A549 (cell line): Measurements from ENCODE around the gene CCL8. TPM values are rescaled to one million over a fixed set of nuclear protein-coding genes. Genes with fewer than 3 reads are reported as not detected.

Experiments used
- ATAC-seq, 2 experiments: fragments of 200-7000 bp in 1 of 2; fragments of >200 bp in 1 of 2; cut with Nextera tagmentation in 1 of 2; cut with Tn5 transposase in 1 of 2; 3 replicates each; pipeline versions ENCODE4 v1.8.0 to v1.9.1; 2018 to 2020; ENCODE audit warnings: mild to moderate bottlenecking in 1 of 2, moderate library complexity in 1 of 2
- CTCF ChIA-PET: fragments of 300-600 bp; sonication (Branson Sonifier 250); formaldehyde crosslinking; extraction: SDS; loops from one replicate; lab custom pipeline; 2021; ENCODE audit warnings: antibody characterized with exemption, inconsistent platforms; lab: Yijun Ruan, JAX
- POLR2A ChIA-PET: fragments of 350-600 bp; formaldehyde crosslinking; extraction: SDS; loops from one replicate; lab custom pipeline; 2021; ENCODE audit warnings: antibody characterized with exemption, inconsistent platforms; lab: Yijun Ruan, JAX
- DNase-seq, 2 experiments: peaks; one replicate each; pipeline versions ENCODE4 v3.0.0 to v3.0.0-alpha.2; 2011 to 2016; ENCODE audit warnings: low read depth in 1 of 2, low spot score in 1 of 2
- FAIRE-seq: peaks from 2 replicates; lab custom pipeline; 2011; peaks lifted over from hg19 to GRCh38; lab: Jason Lieb, UNC
- H3K27ac ChIP-seq, 2 experiments: fragments of >200 bp; sonication (Bioruptor Twin); formaldehyde crosslinking; 3 replicates each; pipeline ENCODE4 v1.5.1; 2016 to 2017
- H3K4me1 ChIP-seq: fragments of >200 bp; sonication (Bioruptor Twin); formaldehyde crosslinking; 3 replicates; pipeline ENCODE4 v1.6.1; 2016
- H3K4me2 ChIP-seq: fragments of >200 bp; sonication (Bioruptor Twin); formaldehyde crosslinking; 3 replicates; pipeline ENCODE4 v1.6.1; 2016
- H3K4me3 ChIP-seq: fragments of >200 bp; sonication (Bioruptor Twin); formaldehyde crosslinking; 3 replicates; pipeline ENCODE4 v1.5.1; 2016
- H3K9me3 ChIP-seq: fragments of >200 bp; sonication (Bioruptor Twin); formaldehyde crosslinking; 3 replicates; pipeline ENCODE4 v1.6.1; 2016
- CBX8 ChIP-seq: fragments of 200-600 bp; sonication (generic); IDR thresholded peaks from 2 replicates; pipeline ENCODE4 v1.6.1; 2016
- CEBPB ChIP-seq, 2 experiments: fragments of >200 bp in 1 of 2; sonication (Bioruptor Twin) in 1 of 2; formaldehyde crosslinking in 1 of 2; IDR thresholded peaks; 2 replicates each; pipeline ENCODE4 v1.6.1; 2012 to 2016
- CHD4 ChIP-seq: fragments of 200-600 bp; sonication (generic); IDR thresholded peaks from 2 replicates; pipeline ENCODE4 v1.6.1; 2016; ENCODE audit warnings: antibody characterized with exemption, mild to moderate bottlenecking, borderline replicate concordance
- EHF ChIP-seq: fragments of 250-450 bp; sonication (Bioruptor Pico); IDR thresholded peaks from 2 replicates; pipeline ENCODE4 v1.5.0; 2020; ENCODE audit warnings: mild to moderate bottlenecking
- EHMT2 ChIP-seq: fragments of 200-600 bp; sonication (generic); IDR thresholded peaks from 2 replicates; pipeline ENCODE4 v1.6.1; 2016; ENCODE audit warnings: antibody characterized with exemption, low read depth, mild to moderate bottlenecking, moderate library complexity
- FOSB ChIP-seq: fragments of 250-450 bp; sonication (Bioruptor Pico); IDR thresholded peaks from 2 replicates; pipeline ENCODE4 v1.5.0; 2020; ENCODE audit warnings: mild to moderate bottlenecking, moderate library complexity
- FOSL2 ChIP-seq, 2 experiments: fragments of 450-650 bp in 1 of 2; fragments of >200 bp in 1 of 2; sonication (Bioruptor Twin) in 1 of 2; formaldehyde crosslinking; IDR thresholded peaks; 2 replicates each; pipeline versions ENCODE4 v1.5.0 to v1.6.1; 2016 to 2020; ENCODE audit warnings: mild to moderate bottlenecking in 1 of 2, moderate library complexity in 1 of 2
- HDAC2 ChIP-seq: fragments of 200-600 bp; sonication (generic); IDR thresholded peaks from 2 replicates; pipeline ENCODE4 v1.6.1; 2016
- HOXB13 ChIP-seq: fragments of 250-450 bp; sonication (Bioruptor Pico); IDR thresholded peaks from 2 replicates; pipeline ENCODE4 v1.5.0; 2020; ENCODE audit warnings: low read depth, mild to moderate bottlenecking, moderate library complexity
- HOXB5 ChIP-seq: fragments of 250-450 bp; sonication (Bioruptor Pico); IDR thresholded peaks from 2 replicates; pipeline ENCODE4 v1.5.0; 2020; ENCODE audit warnings: mild to moderate bottlenecking, moderate library complexity
- JUN ChIP-seq, 2 experiments: fragments of >200 bp; sonication (Bioruptor Twin); formaldehyde crosslinking; IDR thresholded peaks; 2 replicates in 1 of 2; 3 replicates in 1 of 2; pipeline ENCODE4 v1.6.1; 2016 to 2017
- KDM5A ChIP-seq: fragments of 200-600 bp; sonication (generic); IDR thresholded peaks from 2 replicates; pipeline ENCODE4 v1.6.1; 2016; ENCODE audit warnings: antibody characterized with exemption, mild to moderate bottlenecking
- MAZ ChIP-seq: fragments of 150-350 bp; IDR thresholded peaks from 2 replicates; pipeline ENCODE4 v1.6.1; 2014; ENCODE audit warnings: antibody characterized with exemption, low read depth, low read length, borderline replicate concordance
- MYC ChIP-seq: IDR thresholded peaks from 2 replicates; pipeline ENCODE4 v1.6.1; 2012; ENCODE audit warnings: mild to moderate bottlenecking, inconsistent platforms, low read length, improper control_type of control experiment, borderline replicate concordance
- NR3C1 ChIP-seq: fragments of >200 bp; sonication (Bioruptor Twin); formaldehyde crosslinking; IDR thresholded peaks from 3 replicates; pipeline ENCODE4 v1.6.1; 2017
- PHF8 ChIP-seq: fragments of 200-600 bp; sonication (generic); IDR thresholded peaks from 2 replicates; pipeline ENCODE4 v1.6.1; 2016; ENCODE audit warnings: low read depth, mild to moderate bottlenecking, antibody characterized with exemption, moderate library complexity, borderline replicate concordance
- POLR2A ChIP-seq: IDR thresholded peaks from 2 replicates; pipeline ENCODE4 v1.6.1; 2012; ENCODE audit warnings: mild to moderate bottlenecking, low read length
- RARB ChIP-seq: fragments of 250-450 bp; sonication (Bioruptor Pico); IDR thresholded peaks from 2 replicates; pipeline ENCODE4 v1.8.0; 2021; ENCODE audit warnings: mild to moderate bottlenecking, moderate library complexity
- RCOR1 ChIP-seq: fragments of 150-350 bp; IDR thresholded peaks from 2 replicates; pipeline ENCODE4 v1.6.1; 2014; ENCODE audit warnings: antibody characterized with exemption, low read length, low read depth
- SMC3 ChIP-seq: fragments of >200 bp; sonication (Bioruptor Twin); formaldehyde crosslinking; IDR thresholded peaks from 3 replicates; pipeline ENCODE4 v1.6.1; 2018; ENCODE audit warnings: inconsistent platforms
- TFCP2L1 ChIP-seq: fragments of 250-450 bp; sonication (Bioruptor Pico); IDR thresholded peaks from 2 replicates; pipeline ENCODE4 v1.5.0; 2021; ENCODE audit warnings: mild to moderate bottlenecking
- TP53 ChIP-seq: fragments of 250-450 bp; sonication (Bioruptor Pico); IDR thresholded peaks from 2 replicates; pipeline ENCODE4 v1.5.0; 2021; ENCODE audit warnings: mild to moderate bottlenecking, moderate library complexity
- ZC3H11A ChIP-seq: fragments of 450-650 bp; IDR thresholded peaks from 2 replicates; pipeline ENCODE4 v1.6.1; 2014; ENCODE audit warnings: antibody characterized with exemption, mild to moderate bottlenecking
- ZFP36 ChIP-seq: fragments of 450-650 bp; IDR thresholded peaks from 2 replicates; pipeline ENCODE4 v1.6.1; 2014; ENCODE audit warnings: borderline replicate concordance; ENCODE audit not compliant: partially characterized antibody
- ZNF302 ChIP-seq: fragments of 250-450 bp; sonication (Bioruptor Pico); IDR thresholded peaks from 2 replicates; pipeline ENCODE4 v1.9.0; 2021; ENCODE audit warnings: inconsistent platforms, mild to moderate bottlenecking, moderate library complexity
- WGBS: methylation state at CpG from one replicate; pipeline ENCODE4 v1.1.6; 2017; ENCODE audit errors: missing lambda C conversion rate; 5-methylcytosine and 5-hydroxymethylcytosine counted together
- polyA plus RNA-seq, 4 experiments: library from polyadenylated mRNA; depleted of rRNA in 3 of 4; stranded (reverse); fragments of >200 nt; fragmentation: RNase III in 1 of 4; extraction: RNeasy Plus Mini Kit Qiagen cat#74134 plus additional on column Dnase treatment in 1 of 4; gene quantifications; 2 replicates in 3 of 4; 3 replicates in 1 of 4; pipeline ENCODE4 v1.2.3, GENCODE V29; 2011 to 2017
- TF ChIP-seq, protein P1 (sequence below): IDR thresholded peaks from 2 replicates; pipeline ENCODE4 v1.6.1; 2012
- TF ChIP-seq, protein P2 (sequence below): fragments of >200 bp; sonication (Bioruptor Twin); formaldehyde crosslinking; IDR thresholded peaks from 3 replicates; pipeline ENCODE4 v1.6.1; 2016
- TF ChIP-seq, protein P3 (sequence below): fragments of 150-350 bp; IDR thresholded peaks from 2 replicates; pipeline ENCODE4 v1.6.1; 2014; ENCODE audit warnings: low read depth, mild to moderate bottlenecking, low read length
- TF ChIP-seq, protein P4 (sequence below): fragments of 450-650 bp; IDR thresholded peaks from 2 replicates; pipeline ENCODE4 v1.6.1; 2014; ENCODE audit warnings: antibody characterized with exemption
- TF ChIP-seq, protein P5 (sequence below): IDR thresholded peaks from 2 replicates; pipeline ENCODE4 v1.6.1; 2012; ENCODE audit warnings: low read depth, borderline replicate concordance
- TF ChIP-seq, protein P6 (sequence below): IDR thresholded peaks from 2 replicates; pipeline ENCODE4 v1.6.1; 2012

Gene CCL8
- polyA plus RNA-seq, 2 of the 4 experiments (the other 2 are of a cell fraction) = not detected

DNA sequence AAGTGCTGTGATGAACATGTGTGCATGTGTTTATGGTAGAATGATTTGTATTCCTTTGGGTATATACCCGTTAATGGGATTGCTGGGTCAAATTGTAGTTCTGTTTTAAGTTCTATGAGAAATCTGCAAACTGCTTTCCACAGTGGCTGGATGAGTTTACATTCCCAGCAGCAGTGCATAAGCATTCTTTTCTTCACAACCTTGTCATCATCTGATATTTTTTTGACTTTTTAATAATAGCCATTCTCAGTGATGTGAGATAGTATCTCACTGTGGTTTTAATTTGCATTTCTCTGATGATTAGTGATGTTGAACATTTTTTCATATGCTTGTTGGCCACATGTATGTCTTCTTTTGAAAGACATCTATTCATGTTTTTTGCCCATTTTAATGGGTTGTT is 18.5 kb downstream of the CCL8 start (continued):
- TF ChIP-seq, protein P1, sequence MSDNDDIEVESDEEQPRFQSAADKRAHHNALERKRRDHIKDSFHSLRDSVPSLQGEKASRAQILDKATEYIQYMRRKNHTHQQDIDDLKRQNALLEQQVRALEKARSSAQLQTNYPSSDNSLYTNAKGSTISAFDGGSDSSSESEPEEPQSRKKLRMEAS = no peak
- no peak for TF ChIP-seq PHF8
- no peak for TF ChIP-seq CBX8
- TF ChIP-seq, protein P2, sequence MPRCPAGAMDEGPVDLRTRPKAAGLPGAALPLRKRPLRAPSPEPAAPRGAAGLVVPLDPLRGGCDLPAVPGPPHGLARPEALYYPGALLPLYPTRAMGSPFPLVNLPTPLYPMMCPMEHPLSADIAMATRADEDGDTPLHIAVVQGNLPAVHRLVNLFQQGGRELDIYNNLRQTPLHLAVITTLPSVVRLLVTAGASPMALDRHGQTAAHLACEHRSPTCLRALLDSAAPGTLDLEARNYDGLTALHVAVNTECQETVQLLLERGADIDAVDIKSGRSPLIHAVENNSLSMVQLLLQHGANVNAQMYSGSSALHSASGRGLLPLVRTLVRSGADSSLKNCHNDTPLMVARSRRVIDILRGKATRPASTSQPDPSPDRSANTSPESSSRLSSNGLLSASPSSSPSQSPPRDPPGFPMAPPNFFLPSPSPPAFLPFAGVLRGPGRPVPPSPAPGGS = no peak
- TF ChIP-seq FOSB (CRISPR knock-in tag) = no peak
- no peak for TF ChIP-seq MAZ

DNA sequence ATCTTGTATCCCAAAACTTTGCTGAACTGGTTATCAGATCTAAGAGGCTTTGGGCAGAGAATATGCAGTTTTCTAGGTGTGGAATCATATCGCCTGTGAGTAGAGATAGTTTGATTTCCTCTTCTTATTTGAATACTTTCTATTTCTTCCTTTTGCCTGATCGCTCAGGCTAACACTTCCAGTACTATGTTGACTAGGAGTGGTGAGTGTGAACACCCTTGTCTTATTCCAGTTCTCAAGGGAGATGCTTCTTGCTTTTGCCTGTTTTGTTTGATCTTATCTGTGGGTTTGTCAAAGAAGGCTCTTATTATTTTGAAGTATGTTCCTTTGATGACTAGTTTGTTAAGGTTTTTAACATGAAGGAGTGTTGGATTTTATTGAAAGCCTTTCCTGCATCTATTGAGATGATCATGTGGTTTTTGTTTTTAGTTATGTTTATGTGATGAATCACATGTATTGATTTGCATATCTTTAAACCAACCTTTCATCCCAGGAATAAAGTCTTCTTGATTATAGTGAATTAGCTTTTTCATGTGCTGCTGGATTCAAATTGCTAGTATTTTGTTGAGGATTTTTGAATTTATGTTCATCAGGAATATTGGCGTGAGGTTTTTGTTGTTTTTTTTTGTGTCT is 20.0 kb downstream of the CCL8 start:
- DNase-seq (no peak), FAIRE-seq (peak; percentile 51), ATAC-seq (no peak)
- Histone ChIP-seq H3K9me3 (no peaks in the 10 kb centered on the region), H3K27ac (no peak overlapping the region), H3K4me2 (no peak overlapping the region), H3K4me1 (no peaks in the 10 kb centered on the region), H3K4me3 (no peak overlapping the region)
- CTCF ChIA-PET = interaction anchor here (0.7 to 3.0 kb wide), 5 partner anchors 22 to 174 kb away, joined by 3 to 10 read pairs (median 3); no protein-coding TSS in a partner anchor
- TF ChIP-seq, protein P3, sequence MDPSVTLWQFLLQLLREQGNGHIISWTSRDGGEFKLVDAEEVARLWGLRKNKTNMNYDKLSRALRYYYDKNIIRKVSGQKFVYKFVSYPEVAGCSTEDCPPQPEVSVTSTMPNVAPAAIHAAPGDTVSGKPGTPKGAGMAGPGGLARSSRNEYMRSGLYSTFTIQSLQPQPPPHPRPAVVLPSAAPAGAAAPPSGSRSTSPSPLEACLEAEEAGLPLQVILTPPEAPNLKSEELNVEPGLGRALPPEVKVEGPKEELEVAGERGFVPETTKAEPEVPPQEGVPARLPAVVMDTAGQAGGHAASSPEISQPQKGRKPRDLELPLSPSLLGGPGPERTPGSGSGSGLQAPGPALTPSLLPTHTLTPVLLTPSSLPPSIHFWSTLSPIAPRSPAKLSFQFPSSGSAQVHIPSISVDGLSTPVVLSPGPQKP = no peak
- TF ChIP-seq HDAC2 = no peak
- TF ChIP-seq HOXB5 (CRISPR knock-in tag) = no peak
- no peak for TF ChIP-seq EHF (CRISPR knock-in tag)
- TF ChIP-seq MYC = no peak
- no peak for TF ChIP-seq TP53 (CRISPR knock-in tag)
- TF ChIP-seq ZNF302 = no peak
- TF ChIP-seq MAZ = no peak
- no peak for TF ChIP-seq ZC3H11A
- no peak for TF ChIP-seq KDM5A
- no peak for TF ChIP-seq RCOR1
- no peak for TF ChIP-seq RARB (CRISPR knock-in tag)
- no peak for TF ChIP-seq TFCP2L1 (CRISPR knock-in tag)
- TF ChIP-seq CHD4 = no peak
- no peak for TF ChIP-seq POLR2A
- TF ChIP-seq NR3C1 = no peak
- TF ChIP-seq FOSB (CRISPR knock-in tag) = no peak
- TF ChIP-seq, protein P2 = no peak
- POLR2A ChIA-PET = no interaction called here
- WGBS = 41% methylated on average over 3 of the region's 3 CpGs

DNA sequence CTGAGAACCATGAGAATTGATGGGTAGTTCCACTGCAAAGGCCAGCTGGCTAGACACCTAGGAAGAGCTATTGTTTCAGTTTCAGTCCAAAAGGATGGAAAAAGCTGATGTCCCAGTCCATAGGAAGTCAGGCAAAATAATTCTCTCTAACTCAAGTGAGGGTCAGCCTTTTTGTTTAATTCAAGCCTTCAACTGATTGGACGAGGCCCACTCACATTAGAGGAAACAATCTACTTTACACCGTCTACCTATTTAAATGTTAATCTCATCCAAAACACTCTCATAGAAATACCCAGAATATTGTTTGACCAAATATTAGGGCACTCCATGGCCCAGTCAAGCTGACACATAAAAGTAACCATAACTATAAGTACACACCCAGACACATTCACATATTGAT is 22.7 kb downstream of the CCL8 start:
- POLR2A ChIA-PET = no interaction called here
- no peak overlapping the region for H3K4me2 ChIP-seq
- TF ChIP-seq CBX8 (no peak), TFCP2L1 (CRISPR knock-in tag) (no peak), CHD4 (no peak), JUN (IDR thresholded peaks at IDR 0.05) (no peak), EHMT2 (no peak), CEBPB (IDR thresholded peaks at IDR 0.05) (no peak), ZC3H11A (no peak), SMC3 (no peak), KDM5A (no peak), HOXB13 (CRISPR knock-in tag) (no peak), FOSL2 (IDR thresholded peaks at IDR 0.05) (no peak), FOSL2 (CRISPR knock-in tag; IDR thresholded peaks at IDR 0.05) (no peak), NR3C1 (no peak), ZFP36 (no peak)
- TF ChIP-seq, protein P4, sequence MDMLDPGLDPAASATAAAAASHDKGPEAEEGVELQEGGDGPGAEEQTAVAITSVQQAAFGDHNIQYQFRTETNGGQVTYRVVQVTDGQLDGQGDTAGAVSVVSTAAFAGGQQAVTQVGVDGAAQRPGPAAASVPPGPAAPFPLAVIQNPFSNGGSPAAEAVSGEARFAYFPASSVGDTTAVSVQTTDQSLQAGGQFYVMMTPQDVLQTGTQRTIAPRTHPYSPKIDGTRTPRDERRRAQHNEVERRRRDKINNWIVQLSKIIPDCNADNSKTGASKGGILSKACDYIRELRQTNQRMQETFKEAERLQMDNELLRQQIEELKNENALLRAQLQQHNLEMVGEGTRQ = no peak
- TF ChIP-seq, protein P5, sequence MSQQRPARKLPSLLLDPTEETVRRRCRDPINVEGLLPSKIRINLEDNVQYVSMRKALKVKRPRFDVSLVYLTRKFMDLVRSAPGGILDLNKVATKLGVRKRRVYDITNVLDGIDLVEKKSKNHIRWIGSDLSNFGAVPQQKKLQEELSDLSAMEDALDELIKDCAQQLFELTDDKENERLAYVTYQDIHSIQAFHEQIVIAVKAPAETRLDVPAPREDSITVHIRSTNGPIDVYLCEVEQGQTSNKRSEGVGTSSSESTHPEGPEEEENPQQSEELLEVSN = no peak
- TF ChIP-seq, protein P6, sequence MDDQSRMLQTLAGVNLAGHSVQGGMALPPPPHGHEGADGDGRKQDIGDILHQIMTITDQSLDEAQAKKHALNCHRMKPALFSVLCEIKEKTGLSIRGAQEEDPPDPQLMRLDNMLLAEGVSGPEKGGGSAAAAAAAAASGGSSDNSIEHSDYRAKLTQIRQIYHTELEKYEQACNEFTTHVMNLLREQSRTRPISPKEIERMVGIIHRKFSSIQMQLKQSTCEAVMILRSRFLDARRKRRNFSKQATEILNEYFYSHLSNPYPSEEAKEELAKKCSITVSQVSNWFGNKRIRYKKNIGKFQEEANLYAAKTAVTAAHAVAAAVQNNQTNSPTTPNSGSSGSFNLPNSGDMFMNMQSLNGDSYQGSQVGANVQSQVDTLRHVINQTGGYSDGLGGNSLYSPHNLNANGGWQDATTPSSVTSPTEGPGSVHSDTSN = no peak

More for the DNA sequence above, 22.7 kb downstream of the CCL8 start:
- no peak for ATAC-seq
- Histone ChIP-seq H3K4me3 (no peak overlapping the region), H3K27ac (no peak overlapping the region), H3K4me1 (no peaks in the 10 kb centered on the region), H3K9me3 (no peaks in the 10 kb centered on the region)
- 48% methylated on average over 2 of the region's 2 CpGs for WGBS
- no peak for FAIRE-seq
- DNase-seq = no peak
- CTCF ChIA-PET = interaction anchor here (1.8 kb wide), 1 partner anchor 20 kb away, joined by 4 read pairs; no protein-coding TSS in a partner anchor
